ENCODE data around the gene HYOU1.
"Not testable (repeated sequence)": the region's sequence is repeated elsewhere in the genome, so short reads cannot be mapped to it uniquely, and the experiment has no call there.

Gene HYOU1

DNA sequence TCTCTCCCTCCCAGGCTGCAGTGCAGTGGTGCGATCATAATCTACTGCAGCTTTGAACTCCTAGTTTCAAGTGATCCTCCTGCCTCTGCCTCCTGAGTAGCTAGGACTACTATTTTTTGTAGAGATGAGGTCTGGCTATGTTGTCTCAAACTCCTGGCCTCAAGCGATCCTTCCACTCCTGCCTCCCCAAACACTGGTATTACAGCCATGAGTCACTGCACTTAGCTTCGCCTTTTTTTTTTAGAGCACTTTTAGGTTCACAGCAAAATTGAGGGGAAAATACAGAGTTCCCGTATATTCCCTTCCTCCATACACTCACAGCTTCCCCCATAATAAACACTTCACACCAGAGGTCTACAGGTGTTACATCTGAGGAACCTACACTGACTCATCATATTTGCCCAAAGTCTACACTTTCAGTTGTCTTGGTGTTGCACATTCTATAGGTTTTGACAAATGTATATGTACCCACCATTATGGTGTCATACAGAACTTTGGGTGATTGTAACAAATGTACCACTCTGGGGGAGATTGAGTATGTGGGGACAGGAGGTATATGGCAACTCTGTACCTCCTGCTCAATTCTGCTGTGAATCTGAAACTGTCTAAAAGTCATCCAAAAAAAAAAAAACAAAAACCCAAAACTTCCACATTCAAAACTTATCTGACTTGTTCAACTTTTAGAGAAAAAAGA lies 15.0 kb downstream of the HYOU1 start:
- TF ChIP-seq PPARA (CRISPR knock-in tag; IDR thresholded peaks at IDR 0.05; ENCODE audit: borderline replicate concordance) = no peak
- TF ChIP-seq TCF4 (CRISPR knock-in tag; IDR thresholded peaks at IDR 0.05; ENCODE audit: borderline replicate concordance) = no peak
- TF ChIP-seq ZNF70 (CRISPR knock-in tag; IDR thresholded peaks at IDR 0.05) = no peak
- TF ChIP-seq, protein P1, sequence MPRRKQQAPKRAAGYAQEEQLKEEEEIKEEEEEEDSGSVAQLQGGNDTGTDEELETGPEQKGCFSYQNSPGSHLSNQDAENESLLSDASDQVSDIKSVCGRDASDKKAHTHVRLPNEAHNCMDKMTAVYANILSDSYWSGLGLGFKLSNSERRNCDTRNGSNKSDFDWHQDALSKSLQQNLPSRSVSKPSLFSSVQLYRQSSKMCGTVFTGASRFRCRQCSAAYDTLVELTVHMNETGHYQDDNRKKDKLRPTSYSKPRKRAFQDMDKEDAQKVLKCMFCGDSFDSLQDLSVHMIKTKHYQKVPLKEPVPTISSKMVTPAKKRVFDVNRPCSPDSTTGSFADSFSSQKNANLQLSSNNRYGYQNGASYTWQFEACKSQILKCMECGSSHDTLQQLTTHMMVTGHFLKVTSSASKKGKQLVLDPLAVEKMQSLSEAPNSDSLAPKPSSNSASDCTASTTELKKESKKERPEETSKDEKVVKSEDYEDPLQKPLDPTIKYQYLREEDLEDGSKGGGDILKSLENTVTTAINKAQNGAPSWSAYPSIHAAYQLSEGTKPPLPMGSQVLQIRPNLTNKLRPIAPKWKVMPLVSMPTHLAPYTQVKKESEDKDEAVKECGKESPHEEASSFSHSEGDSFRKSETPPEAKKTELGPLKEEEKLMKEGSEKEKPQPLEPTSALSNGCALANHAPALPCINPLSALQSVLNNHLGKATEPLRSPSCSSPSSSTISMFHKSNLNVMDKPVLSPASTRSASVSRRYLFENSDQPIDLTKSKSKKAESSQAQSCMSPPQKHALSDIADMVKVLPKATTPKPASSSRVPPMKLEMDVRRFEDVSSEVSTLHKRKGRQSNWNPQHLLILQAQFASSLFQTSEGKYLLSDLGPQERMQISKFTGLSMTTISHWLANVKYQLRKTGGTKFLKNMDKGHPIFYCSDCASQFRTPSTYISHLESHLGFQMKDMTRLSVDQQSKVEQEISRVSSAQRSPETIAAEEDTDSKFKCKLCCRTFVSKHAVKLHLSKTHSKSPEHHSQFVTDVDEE (CRISPR knock-in tag; IDR thresholded peaks at IDR 0.05) = no peak
- TF ChIP-seq CSDC2 (CRISPR knock-in tag; IDR thresholded peaks at IDR 0.05) = no peak
- no peak for TF ChIP-seq ARNTL (CRISPR knock-in tag; IDR thresholded peaks at IDR 0.05; ENCODE audit: borderline replicate concordance, low read depth)
- TF ChIP-seq, protein P2, sequence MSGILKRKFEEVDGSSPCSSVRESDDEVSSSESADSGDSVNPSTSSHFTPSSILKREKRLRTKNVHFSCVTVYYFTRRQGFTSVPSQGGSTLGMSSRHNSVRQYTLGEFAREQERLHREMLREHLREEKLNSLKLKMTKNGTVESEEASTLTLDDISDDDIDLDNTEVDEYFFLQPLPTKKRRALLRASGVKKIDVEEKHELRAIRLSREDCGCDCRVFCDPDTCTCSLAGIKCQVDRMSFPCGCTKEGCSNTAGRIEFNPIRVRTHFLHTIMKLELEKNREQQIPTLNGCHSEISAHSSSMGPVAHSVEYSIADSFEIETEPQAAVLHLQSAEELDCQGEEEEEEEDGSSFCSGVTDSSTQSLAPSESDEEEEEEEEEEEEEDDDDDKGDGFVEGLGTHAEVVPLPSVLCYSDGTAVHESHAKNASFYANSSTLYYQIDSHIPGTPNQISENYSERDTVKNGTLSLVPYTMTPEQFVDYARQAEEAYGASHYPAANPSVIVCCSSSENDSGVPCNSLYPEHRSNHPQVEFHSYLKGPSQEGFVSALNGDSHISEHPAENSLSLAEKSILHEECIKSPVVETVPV (CRISPR knock-in tag; IDR thresholded peaks at IDR 0.05) = no peak
- TF ChIP-seq SNAI2 (CRISPR knock-in tag; IDR thresholded peaks at IDR 0.05) = no peak
- no peak for TF ChIP-seq GLIS3 (CRISPR knock-in tag; IDR thresholded peaks at IDR 0.05)
- TF ChIP-seq ESRRG (CRISPR knock-in tag; IDR thresholded peaks at IDR 0.05) = no peak
- TF ChIP-seq, protein P3, sequence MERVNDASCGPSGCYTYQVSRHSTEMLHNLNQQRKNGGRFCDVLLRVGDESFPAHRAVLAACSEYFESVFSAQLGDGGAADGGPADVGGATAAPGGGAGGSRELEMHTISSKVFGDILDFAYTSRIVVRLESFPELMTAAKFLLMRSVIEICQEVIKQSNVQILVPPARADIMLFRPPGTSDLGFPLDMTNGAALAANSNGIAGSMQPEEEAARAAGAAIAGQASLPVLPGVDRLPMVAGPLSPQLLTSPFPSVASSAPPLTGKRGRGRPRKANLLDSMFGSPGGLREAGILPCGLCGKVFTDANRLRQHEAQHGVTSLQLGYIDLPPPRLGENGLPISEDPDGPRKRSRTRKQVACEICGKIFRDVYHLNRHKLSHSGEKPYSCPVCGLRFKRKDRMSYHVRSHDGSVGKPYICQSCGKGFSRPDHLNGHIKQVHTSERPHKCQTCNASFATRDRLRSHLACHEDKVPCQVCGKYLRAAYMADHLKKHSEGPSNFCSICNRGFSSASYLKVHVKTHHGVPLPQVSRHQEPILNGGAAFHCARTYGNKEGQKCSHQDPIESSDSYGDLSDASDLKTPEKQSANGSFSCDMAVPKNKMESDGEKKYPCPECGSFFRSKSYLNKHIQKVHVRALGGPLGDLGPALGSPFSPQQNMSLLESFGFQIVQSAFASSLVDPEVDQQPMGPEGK (CRISPR knock-in tag; IDR thresholded peaks at IDR 0.05; ENCODE audit: borderline replicate concordance) = no peak
- TF ChIP-seq ZNF8 (CRISPR knock-in tag; IDR thresholded peaks at IDR 0.05) = no peak
- ATAC-seq = no peak; the same call in 2 of the 3 replicates

DNA sequence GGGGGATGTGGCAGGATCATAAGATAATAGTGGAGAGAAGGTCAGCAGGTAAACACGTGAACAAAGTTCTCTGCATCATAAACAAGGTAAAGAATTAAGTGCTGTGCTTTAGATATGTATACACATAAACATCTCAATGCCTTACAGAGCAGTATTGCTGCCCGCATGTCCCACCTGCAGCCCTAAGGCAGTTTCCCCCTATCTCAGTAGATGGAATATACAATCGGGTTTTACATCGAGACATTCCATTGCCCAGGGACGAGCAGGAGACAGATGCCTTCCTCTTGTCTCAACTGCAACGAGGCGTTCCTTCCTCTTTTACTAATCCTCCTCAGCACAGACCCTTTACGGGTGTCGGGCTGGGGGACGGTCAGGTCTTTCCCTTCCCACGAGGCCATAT lies 17.5 kb downstream of the HYOU1 start:
- ATAC-seq = not testable (repeated sequence)

DNA sequence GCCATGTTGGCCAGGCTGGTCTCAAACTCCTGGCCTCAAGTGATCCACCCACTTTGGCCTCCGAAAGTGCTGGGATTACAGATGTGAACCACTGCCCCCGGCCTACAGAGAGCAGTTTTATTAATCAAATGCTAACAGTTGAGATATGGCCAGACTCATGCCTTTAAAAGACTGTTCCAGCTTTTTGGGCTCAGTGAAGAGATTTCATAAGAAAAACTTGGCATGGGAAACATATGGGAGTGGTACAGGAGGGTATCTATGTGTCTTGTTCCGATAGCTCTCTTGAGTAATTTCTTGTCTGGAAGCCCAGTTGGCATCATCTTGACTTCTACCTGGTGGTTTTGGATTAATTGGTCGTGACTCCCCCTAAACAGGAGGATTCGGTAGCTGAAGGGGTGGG lies 18.1 kb downstream of the HYOU1 start:
- ATAC-seq = no peak
- TF ChIP-seq ISL1 (CRISPR knock-in tag; IDR thresholded peaks at IDR 0.05) = no peak
- TF ChIP-seq TCF4 (CRISPR knock-in tag; IDR thresholded peaks at IDR 0.05; ENCODE audit: borderline replicate concordance) = no peak
- TF ChIP-seq ZNF565 (CRISPR knock-in tag; conservative IDR thresholded peaks at IDR 0.05; ENCODE audit: low read depth) = no peak
- TF ChIP-seq, protein P1 (CRISPR knock-in tag; IDR thresholded peaks at IDR 0.05) = no peak
- no peak for TF ChIP-seq ZFP30 (CRISPR knock-in tag; IDR thresholded peaks at IDR 0.05)
- TF ChIP-seq, protein P4, sequence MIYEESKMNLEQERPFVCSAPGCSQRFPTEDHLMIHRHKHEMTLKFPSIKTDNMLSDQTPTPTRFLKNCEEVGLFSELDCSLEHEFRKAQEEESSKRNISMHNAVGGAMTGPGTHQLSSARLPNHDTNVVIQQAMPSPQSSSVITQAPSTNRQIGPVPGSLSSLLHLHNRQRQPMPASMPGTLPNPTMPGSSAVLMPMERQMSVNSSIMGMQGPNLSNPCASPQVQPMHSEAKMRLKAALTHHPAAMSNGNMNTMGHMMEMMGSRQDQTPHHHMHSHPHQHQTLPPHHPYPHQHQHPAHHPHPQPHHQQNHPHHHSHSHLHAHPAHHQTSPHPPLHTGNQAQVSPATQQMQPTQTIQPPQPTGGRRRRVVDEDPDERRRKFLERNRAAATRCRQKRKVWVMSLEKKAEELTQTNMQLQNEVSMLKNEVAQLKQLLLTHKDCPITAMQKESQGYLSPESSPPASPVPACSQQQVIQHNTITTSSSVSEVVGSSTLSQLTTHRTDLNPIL (CRISPR knock-in tag; IDR thresholded peaks at IDR 0.05; ENCODE audit: low read depth) = no peak
- TF ChIP-seq, protein P3 (CRISPR knock-in tag; IDR thresholded peaks at IDR 0.05; ENCODE audit: borderline replicate concordance) = no peak
- TF ChIP-seq ZNF70 (CRISPR knock-in tag; IDR thresholded peaks at IDR 0.05) = no peak
- no peak for TF ChIP-seq TOX (CRISPR knock-in tag; IDR thresholded peaks at IDR 0.05; ENCODE audit: borderline replicate concordance)
- TF ChIP-seq, protein P5, sequence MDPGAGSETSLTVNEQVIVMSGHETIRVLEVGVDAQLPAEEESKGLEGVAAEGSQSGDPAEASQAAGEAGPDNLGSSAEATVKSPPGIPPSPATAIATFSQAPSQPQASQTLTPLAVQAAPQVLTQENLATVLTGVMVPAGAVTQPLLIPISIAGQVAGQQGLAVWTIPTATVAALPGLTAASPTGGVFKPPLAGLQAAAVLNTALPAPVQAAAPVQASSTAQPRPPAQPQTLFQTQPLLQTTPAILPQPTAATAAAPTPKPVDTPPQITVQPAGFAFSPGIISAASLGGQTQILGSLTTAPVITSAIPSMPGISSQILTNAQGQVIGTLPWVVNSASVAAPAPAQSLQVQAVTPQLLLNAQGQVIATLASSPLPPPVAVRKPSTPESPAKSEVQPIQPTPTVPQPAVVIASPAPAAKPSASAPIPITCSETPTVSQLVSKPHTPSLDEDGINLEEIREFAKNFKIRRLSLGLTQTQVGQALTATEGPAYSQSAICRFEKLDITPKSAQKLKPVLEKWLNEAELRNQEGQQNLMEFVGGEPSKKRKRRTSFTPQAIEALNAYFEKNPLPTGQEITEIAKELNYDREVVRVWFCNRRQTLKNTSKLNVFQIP (CRISPR knock-in tag; IDR thresholded peaks at IDR 0.05; ENCODE audit: borderline replicate concordance, low read depth) = no peak
- no peak for TF ChIP-seq ZFP3 (CRISPR knock-in tag; IDR thresholded peaks at IDR 0.05)

Data from SK-N-SH treated with all-trans-retinoic acid at 6 μM for 48 hours (cell line).